HG03378 (cell line): ENCODE data around the gene TNXB.
"Not testable (repeated sequence)": the region's sequence is repeated elsewhere in the genome, so short reads cannot be mapped to it uniquely, and the experiment has no call there.

Experiments used
- ATAC-seq: cut with Tn5 transposase; IDR thresholded peaks from one replicate; pipeline ENCODE4 v1.9.1; 2021; ENCODE audit warnings: mild to moderate bottlenecking, moderate library complexity; ENCODE audit not compliant: unreplicated experiment

TNXB gene

GRCh38 chr6:32146287-32146686, 37.1 kb upstream of the TNXB start:
- no peak for ATAC-seq

DNA sequence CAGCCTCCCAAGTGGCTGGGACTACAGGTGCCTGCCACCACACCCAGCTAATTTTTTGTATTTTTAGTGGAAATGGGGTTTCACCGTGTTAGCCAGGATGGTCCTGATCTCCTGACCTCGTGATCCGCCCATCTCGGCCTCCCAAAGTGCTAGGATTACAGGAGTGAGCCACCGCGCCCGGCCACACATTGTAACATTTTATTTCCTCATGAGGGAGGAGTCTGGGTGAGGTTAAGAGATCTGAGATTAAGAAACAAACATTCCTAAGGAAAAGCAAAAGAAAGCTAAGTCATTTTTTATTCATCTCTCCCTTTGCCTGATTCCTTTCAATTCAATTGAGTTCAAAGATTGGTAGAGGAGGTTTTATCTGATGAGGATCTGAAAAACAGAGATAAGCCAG, 35.1 kb upstream of the TNXB start:
- not testable (repeated sequence) for ATAC-seq

DNA sequence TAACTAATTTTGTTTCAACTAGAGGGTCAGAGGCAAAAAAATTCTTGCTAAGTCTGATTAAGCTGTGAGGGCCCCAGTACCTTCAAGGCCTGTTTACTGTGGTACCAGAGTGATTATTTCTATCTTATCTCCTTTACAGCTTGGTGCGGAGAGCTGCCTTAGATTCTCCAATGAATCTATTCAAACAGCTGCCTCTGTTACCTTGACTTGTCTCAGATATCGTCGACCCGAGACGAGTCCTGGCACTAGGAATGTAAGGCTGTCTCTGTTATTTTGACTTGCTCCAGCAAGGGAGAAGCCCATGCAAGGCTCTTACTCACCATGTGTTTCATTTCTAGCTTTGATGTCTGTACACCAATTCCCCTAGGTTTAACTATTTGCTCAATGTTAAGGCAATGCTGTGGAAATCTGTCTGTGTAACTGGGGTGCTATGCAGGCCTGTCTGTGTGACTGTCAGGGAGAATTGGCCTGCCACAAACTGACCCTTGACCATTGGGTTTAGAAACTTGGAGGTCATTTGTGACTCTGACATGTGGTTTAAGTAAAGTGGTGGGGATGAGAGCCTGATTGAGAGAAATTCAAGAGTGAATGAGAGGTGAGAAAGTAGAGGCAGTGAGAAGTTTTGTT, 31.4 kb upstream of the TNXB start:
- ATAC-seq, result no peak

DNA sequence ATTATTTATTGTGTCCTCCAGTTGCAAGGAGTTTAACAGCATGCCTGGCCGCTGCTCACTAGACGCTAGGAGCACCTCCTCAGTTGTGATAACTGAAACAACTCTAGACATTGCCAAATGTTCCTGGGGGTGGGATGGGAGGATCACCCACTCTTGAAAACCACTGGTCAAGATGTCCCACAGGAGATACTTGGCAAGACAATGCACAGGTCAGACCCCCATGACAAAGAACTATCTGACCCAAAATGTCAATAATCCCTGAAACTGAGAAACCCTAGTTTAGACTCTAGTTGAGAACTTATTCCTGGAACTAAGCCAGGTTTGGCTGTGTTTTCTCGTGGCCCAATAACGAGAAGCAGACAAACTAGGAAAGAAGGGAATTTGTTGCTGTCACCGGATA, 30.5 kb upstream of the TNXB start:
- no peak for ATAC-seq

GRCh38 chr6:32137454-32137853, 28.3 kb upstream of the TNXB start:
- ATAC-seq, result no peak

GRCh38 chr6:32133786-32134185, 24.6 kb upstream of the TNXB start:
- no peak for ATAC-seq

- no peak for ATAC-seq
These were observed 23.0 kb upstream of the TNXB start for GRCh38 chr6:32132110-32132509.

DNA sequence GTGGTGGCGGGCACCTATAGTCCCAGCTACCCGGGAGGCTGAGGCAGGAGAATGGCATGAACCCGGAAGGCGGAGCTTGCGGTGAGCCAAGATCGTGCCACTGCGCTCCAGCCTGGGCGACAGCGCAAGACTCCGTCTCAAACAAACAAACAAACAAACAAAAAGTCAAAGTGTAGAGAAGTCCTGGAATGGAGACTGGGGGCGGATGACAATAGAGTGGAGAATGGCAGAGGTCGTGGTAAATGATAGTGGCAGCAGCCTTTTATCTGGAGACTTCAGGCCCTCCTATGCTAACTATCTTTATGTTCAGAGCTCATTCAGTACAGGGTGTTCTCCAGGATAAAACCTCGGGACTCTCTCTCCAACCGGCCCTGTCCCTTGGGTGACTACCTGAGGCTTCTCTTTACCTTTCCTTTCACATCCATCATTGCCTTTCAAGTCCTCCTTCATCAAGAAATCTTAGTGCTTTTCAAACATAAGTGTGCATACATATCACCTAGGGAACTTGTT, 22.4 kb upstream of the TNXB start:
- no peak for ATAC-seq

DNA sequence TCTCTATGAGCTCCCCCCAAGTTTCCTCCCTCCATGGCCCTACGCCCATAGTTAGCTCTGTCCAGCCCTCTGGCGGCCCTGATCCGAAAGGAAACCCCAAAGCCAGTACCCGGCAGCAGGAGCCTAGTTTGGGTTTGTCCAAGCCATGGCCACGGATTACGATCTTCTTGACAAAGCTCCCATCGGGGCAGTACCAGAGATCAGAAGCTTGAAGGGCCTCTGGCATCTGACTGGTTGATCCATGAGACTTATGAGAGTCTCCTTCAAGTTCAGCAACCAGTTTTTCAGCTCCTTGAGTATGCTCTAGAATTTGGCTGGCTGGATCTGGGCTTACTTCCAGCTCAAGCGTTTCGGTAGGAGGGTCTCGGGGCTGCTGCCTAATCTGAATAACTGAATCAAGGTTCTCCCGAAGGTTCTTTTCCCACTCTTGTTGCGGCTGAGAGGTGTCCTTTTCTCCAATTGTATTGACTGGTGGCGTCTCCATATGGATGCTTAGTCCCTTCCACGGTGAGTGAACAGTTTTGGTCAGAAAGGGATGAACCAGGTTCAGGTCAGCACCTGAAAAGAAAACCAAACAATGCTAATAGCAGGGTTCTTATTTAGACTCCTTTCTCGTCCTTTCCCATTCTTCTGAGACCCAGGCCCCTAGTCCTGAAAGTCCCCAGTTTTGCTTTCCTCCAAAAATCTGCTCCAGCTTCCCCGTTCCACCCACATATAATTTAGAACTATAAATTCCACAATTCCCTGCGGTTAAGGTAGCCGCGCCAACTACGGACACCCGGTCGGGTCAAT, 20.4 kb upstream of the TNXB start:
- ATAC-seq, result no peak

GRCh38 chr6:32128751-32129296, 19.7 kb upstream of the TNXB start:
- ATAC-seq, result no peak

DNA sequence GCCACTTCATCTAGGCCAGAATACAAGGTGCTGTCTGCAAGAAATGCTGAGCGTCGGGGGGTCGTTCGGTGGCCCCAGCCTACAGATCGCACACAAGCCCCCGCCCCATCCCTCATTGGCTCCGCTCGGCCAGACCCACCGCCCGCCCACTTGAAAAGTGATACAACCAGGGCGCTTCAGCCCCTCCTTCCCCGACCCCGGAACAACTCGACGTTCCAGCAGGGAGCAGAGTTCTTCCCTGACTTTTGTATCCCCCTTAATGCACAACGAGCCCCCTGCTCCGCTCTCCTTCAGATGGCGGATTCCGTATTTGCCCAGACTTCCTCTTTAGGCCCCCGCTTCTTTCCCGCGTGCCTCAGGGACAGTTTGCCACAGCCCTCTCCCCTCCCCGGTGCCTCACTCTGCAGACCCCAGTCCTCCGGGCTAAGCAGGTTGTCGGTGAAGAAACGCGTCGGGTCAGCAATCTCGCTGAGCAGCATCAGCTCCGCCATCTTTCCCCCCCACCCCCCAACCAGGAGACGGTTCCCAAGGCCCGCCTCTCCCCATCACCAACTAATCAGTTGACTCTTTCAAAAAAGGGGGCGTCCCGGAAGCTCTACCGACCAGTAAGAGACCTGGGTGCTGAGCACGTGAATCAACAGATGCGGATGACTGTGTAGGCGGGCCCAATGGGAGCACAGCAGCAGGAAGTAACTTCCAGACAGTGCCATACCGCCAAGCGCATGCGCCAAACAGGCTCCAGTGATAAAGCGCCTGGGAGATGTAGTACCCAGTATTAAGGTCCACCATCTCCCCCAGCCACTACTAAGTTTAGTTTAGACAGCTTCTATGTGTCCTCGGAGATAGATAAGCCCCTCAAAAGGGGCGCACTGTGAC, 18.8 kb upstream of the TNXB start, which contains the start of gene ATF6B:
Gene ATF6B (minus strand): TSS at position 530 of the 876 bp plus-strand sequence. CDS start 39 bp downstream, at position 491.
- ATAC-seq, result peak; percentile 81

- ATAC-seq, result no peak
These were observed 18.2 kb upstream of the TNXB start for GRCh38 chr6:32127409-32127716.

GRCh38 chr6:32126880-32127279, 17.7 kb upstream of the TNXB start:
- ATAC-seq, result no peak

GRCh38 chr6:32123681-32124080, 14.5 kb upstream of the TNXB start:
- no peak for ATAC-seq

DNA sequence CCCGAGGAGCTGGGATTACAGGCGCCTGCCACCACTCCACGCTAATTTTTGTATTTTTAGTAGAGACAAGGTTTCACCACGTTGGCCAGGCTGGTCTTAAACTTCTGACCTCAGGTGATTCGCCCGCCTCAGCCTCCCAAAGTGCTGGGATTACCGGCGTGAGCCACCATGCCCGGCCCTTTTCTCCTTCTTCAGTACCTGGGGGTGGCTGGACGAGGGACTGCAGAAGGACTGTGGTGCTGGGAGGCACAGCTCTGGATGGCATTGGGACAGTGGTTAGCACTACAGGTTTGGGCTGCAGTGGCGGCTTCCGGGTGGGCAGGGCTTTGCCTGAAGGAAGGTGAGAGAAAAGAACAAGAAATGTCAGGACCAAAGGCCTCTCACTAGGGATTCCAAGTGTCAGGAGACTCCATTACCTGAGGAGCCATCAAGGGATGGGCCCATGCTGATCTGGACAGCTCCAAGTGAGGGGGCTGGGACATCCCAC, 11.5 kb upstream of the TNXB start:
- ATAC-seq, result no peak

- no peak for ATAC-seq
These were observed 9.9 kb upstream of the TNXB start for GRCh38 chr6:32118782-32119628.

DNA sequence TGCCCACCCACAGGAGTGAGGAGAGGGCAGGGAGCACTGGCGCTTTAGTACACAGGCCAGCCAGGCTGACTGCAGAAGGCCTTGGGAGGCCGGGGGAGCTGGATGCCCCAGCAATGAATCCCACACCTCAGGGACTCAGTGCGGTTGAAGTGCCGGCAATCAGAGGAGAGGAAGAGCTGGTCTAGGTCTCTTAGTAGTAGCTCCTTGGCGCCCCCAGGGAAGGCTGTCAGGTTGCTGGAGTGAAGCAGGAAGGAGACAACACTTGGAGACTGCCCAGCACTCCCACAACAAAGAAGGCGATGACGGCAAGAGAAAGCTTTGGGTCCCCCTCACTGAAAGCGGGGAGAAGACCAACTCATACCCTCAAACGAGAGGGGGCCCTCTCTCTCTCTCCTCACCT, 8.3 kb upstream of the TNXB start:
- ATAC-seq, result no peak

- ATAC-seq, result no peak
These were observed 7.5 kb upstream of the TNXB start for GRCh38 chr6:32116674-32117073.

DNA sequence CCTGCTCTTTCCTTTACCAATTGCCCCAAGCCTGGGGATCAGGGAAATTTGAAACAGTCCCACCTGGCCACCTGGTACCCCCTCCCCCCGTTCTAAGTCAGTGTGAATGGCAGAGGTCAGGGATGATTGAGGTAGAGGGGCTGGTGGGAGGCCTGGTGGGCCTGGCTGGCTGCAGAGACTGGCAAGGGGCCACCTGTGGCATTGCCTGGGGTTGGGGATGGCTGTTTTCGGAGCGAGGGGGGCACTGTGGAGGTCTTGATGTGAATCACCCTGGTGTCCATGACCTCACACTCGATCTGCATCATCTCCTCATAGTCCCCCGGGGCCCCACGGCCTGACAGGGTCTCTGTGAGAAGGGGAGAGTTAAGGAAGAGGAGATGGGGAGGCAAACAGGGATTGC, 6.5 kb upstream of the TNXB start:
- ATAC-seq, result no peak

GRCh38 chr6:32114796-32115195, 5.7 kb upstream of the TNXB start:
- ATAC-seq, result no peak
